K562 (cell line): ENCODE results near the gene TTLL4. TPM values are rescaled to one million over a fixed set of nuclear protein-coding genes. Genes with fewer than 3 reads are reported as not detected.

Source experiments
- ATAC-seq: fragments of 200-7000 bp; cut with Tn5 transposase; 3 replicates; pipeline ENCODE4 v1.9.1; 2020; ENCODE audit warnings: moderate library complexity
- BruUV-seq: library from RNA; stranded (reverse); fragments of 400-500 nt; replicated peaks from 2 replicates; lab custom pipeline; 2021; lab: Mats Ljungman, UMichigan
- CTCF ChIA-PET: fragments of 300-600 bp; formaldehyde crosslinking; extraction: SDS; loops from one replicate; lab custom pipeline; 2021; ENCODE audit warnings: low intra/inter-chr PET ratio; lab: Yijun Ruan, JAX
- POLR2A ChIA-PET: fragments of 300-600, 350-650 bp; sonication (Branson Sonifier 250); formaldehyde crosslinking; extraction: SDS; loops from one replicate; lab custom pipeline; 2021; ENCODE audit warnings: antibody characterized with exemption, inconsistent platforms; lab: Yijun Ruan, JAX
- DNase-seq, 4 experiments: peaks; one replicate each; pipeline versions ENCODE4 v3.0.0 to v3.0.0-alpha.2; 2011 to 2018; ENCODE audit warnings: low spot score in 3 of 4, mixed read lengths in 3 of 4; ENCODE audit errors: extremely low read depth in 1 of 4
- FAIRE-seq: peaks from 2 replicates; lab custom pipeline; 2011; peaks lifted over from hg19 to GRCh38; lab: Jason Lieb, UNC
- H2AFZ ChIP-seq: 2 replicates; pipeline ENCODE4 v1.6.0; 2011; ENCODE audit warnings: low read depth, low read length, control low read depth, inconsistent platforms
- H3K27ac ChIP-seq: fragments of 200-600 bp; 3 replicates; pipeline ENCODE4 v1.8.0; 2011; ENCODE audit warnings: low read depth, mild to moderate bottlenecking, control low read depth, inconsistent platforms, low read length, moderate library complexity, mixed read lengths; ENCODE audit errors: extremely low read depth
- H3K27me3 ChIP-seq, 2 experiments: fragments of 300-600 bp in 1 of 2; 2 replicates in 1 of 2; 3 replicates in 1 of 2; pipeline versions ENCODE4 v1.6.0 to v1.8.0; 2011; ENCODE audit warnings: inconsistent platforms in 2 of 2, low read length in 2 of 2, mild to moderate bottlenecking in 1 of 2, mixed read lengths in 1 of 2, moderate library complexity in 1 of 2; ENCODE audit not compliant: control insufficient read depth in 2 of 2, insufficient read depth in 2 of 2
- H3K36me3 ChIP-seq: fragments of 300-600 bp; 3 replicates; pipeline ENCODE4 v1.8.0; 2011; ENCODE audit warnings: mild to moderate bottlenecking, low read length, inconsistent platforms; ENCODE audit not compliant: control insufficient read depth, insufficient read depth
- H3K4me1 ChIP-seq, 2 experiments: fragments of 200-600 bp in 1 of 2; replicated peaks in 1 of 2; 2 replicates in 1 of 2; 3 replicates in 1 of 2; pipeline versions ENCODE4 v1.5.1 to v1.8.0; 2011; ENCODE audit warnings: inconsistent platforms in 2 of 2, low read length in 2 of 2, mild to moderate bottlenecking in 1 of 2, mixed read lengths in 1 of 2, moderate library complexity in 1 of 2; ENCODE audit not compliant: control insufficient read depth in 2 of 2, insufficient read depth in 2 of 2
- H3K4me2 ChIP-seq: 2 replicates; pipeline ENCODE4 v1.6.1; 2011; ENCODE audit warnings: low read length, control low read depth, inconsistent platforms, mixed read lengths; ENCODE audit not compliant: insufficient read depth
- H3K4me3 ChIP-seq: fragments of 200-600 bp; sonication (generic), shearing (Covaris generic); 2 replicates; pipeline ENCODE4 v1.5.1; 2016; ENCODE audit warnings: control low read depth, inconsistent platforms
- H3K79me2 ChIP-seq: fragments of 200-600 bp; 3 replicates; pipeline ENCODE4 v1.8.0; 2011; ENCODE audit warnings: low read length, inconsistent platforms; ENCODE audit not compliant: control insufficient read depth, insufficient read depth
- H3K9ac ChIP-seq, 2 experiments: 2 replicates each; pipeline versions ENCODE4 v1.6.0 to v1.6.1; 2011; ENCODE audit warnings: low read depth in 2 of 2, low read length in 2 of 2, control low read depth in 1 of 2, inconsistent platforms in 1 of 2, mild to moderate bottlenecking in 1 of 2, mixed read lengths in 1 of 2; ENCODE audit not compliant: insufficient read depth in 1 of 2
- H3K9me1 ChIP-seq: one replicate; pipeline ENCODE4 v1.6.0; 2011; ENCODE audit warnings: inconsistent platforms, mild to moderate bottlenecking, low read length, moderate library complexity; ENCODE audit not compliant: control insufficient read depth, insufficient read depth
- H3K9me3 ChIP-seq: replicated peaks from 2 replicates; pipeline ENCODE4 v1.5.1; 2011; ENCODE audit warnings: low read depth, low read length, inconsistent platforms; ENCODE audit not compliant: control insufficient read depth, insufficient read depth
- H4K20me1 ChIP-seq: replicated peaks from 2 replicates; pipeline ENCODE4 v1.6.1; 2011; ENCODE audit warnings: low read length, inconsistent platforms, mixed read lengths; ENCODE audit not compliant: control insufficient read depth, insufficient read depth
- AFF4 ChIP-seq: sonication (generic); formaldehyde crosslinking; IDR thresholded peaks from 2 replicates; pipeline ENCODE4 v1.8.0; 2023; ENCODE audit warnings: mild to moderate bottlenecking, missing genetic modification reagents
- E2F3 ChIP-seq: fragments of 250-450 bp; sonication (Bioruptor Pico); IDR thresholded peaks from 2 replicates; pipeline ENCODE4 v1.4.0; 2020; ENCODE audit warnings: mild to moderate bottlenecking
- E4F1 ChIP-seq: fragments of 250-450 bp; sonication (Bioruptor Pico); IDR thresholded peaks from 2 replicates; pipeline ENCODE4 v1.5.0; 2021; ENCODE audit warnings: mild to moderate bottlenecking, borderline replicate concordance
- MLLT1 ChIP-seq, 2 experiments: fragments of 450-650 bp; IDR thresholded peaks; 2 replicates each; pipeline ENCODE4 v1.6.1; 2016
- PRPF4 ChIP-seq: fragments of 200-400 bp; formaldehyde crosslinking; IDR thresholded peaks from one replicate; pipeline ENCODE4 v1.6.1; 2017; ENCODE audit warnings: low read length, low read depth, mild to moderate bottlenecking; ENCODE audit not compliant: insufficient read depth, poor library complexity, severe bottlenecking
- TBP ChIP-seq: optimal IDR thresholded peaks from 2 replicates; pipeline ENCODE3; 2011; ENCODE audit warnings: low read depth, low read length, improper control_type of control experiment
- TEAD4 ChIP-seq, 2 experiments: sonication (generic) in 1 of 2; formaldehyde crosslinking in 1 of 2; IDR thresholded peaks; 2 replicates each; pipeline versions ENCODE4 v1.6.1 to v1.8.0; 2012 to 2022; ENCODE audit warnings: borderline replicate concordance in 1 of 2, inconsistent platforms in 1 of 2, low read length in 1 of 2, mild to moderate bottlenecking in 1 of 2, missing genetic modification reagents in 1 of 2
- ZNF232 ChIP-seq: sonication (generic); formaldehyde crosslinking; IDR thresholded peaks from 2 replicates; pipeline ENCODE4 v1.8.0; 2022; ENCODE audit warnings: mild to moderate bottlenecking, missing genetic modification reagents
- ZNF347 ChIP-seq: fragments of 450-650 bp; formaldehyde crosslinking; IDR thresholded peaks from 2 replicates; pipeline ENCODE4 v1.4.0; 2020; ENCODE audit warnings: low read depth, mild to moderate bottlenecking, moderate library complexity
- WGBS: fragments of 100-300 bp; shearing (Covaris generic); methylation state at CpG from one replicate; pipeline ENCODE4 v1.1.6; 2016; ENCODE audit warnings: low coverage, mixed read lengths; ENCODE audit not compliant: insufficient coverage; ENCODE audit errors: missing lambda C conversion rate; 5-methylcytosine and 5-hydroxymethylcytosine counted together
- in situ Hi-C: fragments of 300-500 bp; cut with MboI; formaldehyde crosslinking; loops from 4 replicates; pipeline ENCODE4 v1.15.0; 2018; ENCODE audit warnings: inconsistent platforms, mixed read lengths
- intact Hi-C: fragments of 100-400 bp; cut with micrococcal nuclease; formaldehyde crosslinking; loops from 2 replicates; pipeline ENCODE4 v1.14.2; 2022
- polyA plus RNA-seq, 8 experiments: library from polyadenylated mRNA; depleted of rRNA in 4 of 8; stranded (reverse) in 5 of 8; unstranded in 3 of 8; fragments of >200 nt; fragmentation: Nextera tagmentation in 2 of 8; fragmentation: Illumina TruSeq in 1 of 8; extraction: Ambion mirVana in 2 of 8; extraction: Trizol in 1 of 8; gene quantifications; 2 replicates each; pipeline versions ENCODE4 v1.2.1 to v1.2.3, GENCODE V29; 2011 to 2014; ENCODE audit warnings: inconsistent platforms in 1 of 8, missing spikeins in 1 of 8
- total RNA-seq, 7 experiments: library from RNA; depleted of rRNA in 6 of 7; stranded (reverse); fragments of >200 nt in 6 of 7; fragmentation: Illumina TruSeq in 2 of 7; extraction: Trizol in 2 of 7; gene quantifications; 2 replicates each; pipeline versions ENCODE4 v1.2.1 to v1.2.3, GENCODE V29; 2011 to 2021; ENCODE audit warnings: low replicate concordance in 1 of 7
- TF ChIP-seq, protein P1 (sequence below), 2 experiments: fragments of 450-650 bp; conservative IDR thresholded peaks; 2 replicates each; pipeline ENCODE4 v1.6.1; 2017; ENCODE audit warnings: mild to moderate bottlenecking in 2 of 2, moderate library complexity in 2 of 2

TTLL4 gene
- total and polyA plus RNA-seq, 9 of the 15 experiments (the other 6 are each of a cell fraction or from before 2014, with no cell fraction given): 12.6 to 67.5 (median 24.5) TPM

- in situ Hi-C loops (no loop called here), intact Hi-C loops (no loop called here)
- no peak overlapping the region for H3K27ac ChIP-seq
- H3K27me3 ChIP-seq: no peaks in the 10 kb centered on the region
- ATAC-seq: no peak
- no peak overlapping the region for H2AFZ ChIP-seq
- peaks cover 16% of the 10 kb centered on the region; the same call in 2 of the 3 replicates for H3K79me2 ChIP-seq
- POLR2A ChIA-PET: no interaction called here
- H3K4me3 ChIP-seq: no peak overlapping the region
- peaks cover 0 to 4% of the 10 kb centered on the region in 2 experiments; a peak in 3 of 5 replicates for H3K4me1 ChIP-seq
- H3K9me3 ChIP-seq: no peaks in the 10 kb centered on the region
- H3K9ac ChIP-seq: no peak overlapping the region
- peaks cover 31% of the 10 kb centered on the region; the same call in 2 of the 3 replicates for H3K36me3 ChIP-seq
- H4K20me1 ChIP-seq: peaks cover 16% of the 10 kb centered on the region; the same call in 1 of the 2 replicates
- no TSS peak for BruUV-seq
- CTCF ChIA-PET: interaction anchor here (0.6 kb wide), 1 partner anchor 111 kb away, joined by 5 read pairs; no protein-coding TSS in a partner anchor
- no peak overlapping the region for H3K4me2 ChIP-seq
- no peak for DNase-seq
- 97% methylated on average over 5 of the region's 6 CpGs for WGBS
- no peak for FAIRE-seq
- no peaks in the 10 kb centered on the region for H3K9me1 ChIP-seq
- no peak for TF ChIP-seq MLLT1 (IDR thresholded peaks at IDR 0.05)
- TF ChIP-seq AFF4: no peak
- no peak for TF ChIP-seq ZNF232
- TF ChIP-seq, protein P1, sequence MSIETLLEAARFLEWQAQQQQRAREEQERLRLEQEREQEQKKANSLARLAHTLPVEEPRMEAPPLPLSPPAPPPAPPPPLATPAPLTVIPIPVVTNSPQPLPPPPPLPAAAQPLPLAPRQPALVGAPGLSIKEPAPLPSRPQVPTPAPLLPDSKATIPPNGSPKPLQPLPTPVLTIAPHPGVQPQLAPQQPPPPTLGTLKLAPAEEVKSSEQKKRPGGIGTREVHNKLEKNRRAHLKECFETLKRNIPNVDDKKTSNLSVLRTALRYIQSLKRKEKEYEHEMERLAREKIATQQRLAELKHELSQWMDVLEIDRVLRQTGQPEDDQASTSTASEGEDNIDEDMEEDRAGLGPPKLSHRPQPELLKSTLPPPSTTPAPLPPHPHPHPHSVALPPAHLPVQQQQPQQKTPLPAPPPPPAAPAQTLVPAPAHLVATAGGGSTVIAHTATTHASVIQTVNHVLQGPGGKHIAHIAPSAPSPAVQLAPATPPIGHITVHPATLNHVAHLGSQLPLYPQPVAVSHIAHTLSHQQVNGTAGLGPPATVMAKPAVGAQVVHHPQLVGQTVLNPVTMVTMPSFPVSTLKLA (conservative IDR thresholded peaks at IDR 0.05): no peak
- TF ChIP-seq ZNF347: no peak
- no peak for TF ChIP-seq E2F3
- no peak for TF ChIP-seq TEAD4 (IDR thresholded peaks at IDR 0.05; ENCODE audit: low read length)
- TF ChIP-seq TEAD4 (CRISPR knock-in tag; IDR thresholded peaks at IDR 0.05; ENCODE audit: borderline replicate concordance): no peak
- no peak for TF ChIP-seq TBP
- no peak for TF ChIP-seq PRPF4
- TF ChIP-seq E4F1: no peak
These were observed 22.8 kb downstream of the TTLL4 start for GRCh38 chr2:218733171-218734021.
